ENCODE measurements around the gene BPTF.
"Not testable (repeated sequence)": the region's sequence is repeated elsewhere in the genome, so short reads cannot be mapped to it uniquely, and the experiment has no call there.

The BPTF gene

GRCh38 chr17:67942810-67943209 lies 117.5 kb downstream of the BPTF start:
- TF ChIP-seq CTCF (conservative IDR thresholded peaks at IDR 0.05; ENCODE audit: low read depth): peak; percentile 26; the same call in 1 of the 2 replicates
- DNase-seq (ENCODE audit: low spot score): no peak
- CTCF ChIA-PET: interaction anchor here (0.6 to 1.0 kb wide), 2 partner anchors 16 to 77 kb away, joined by 3 read pairs; no protein-coding TSS in a partner anchor
- POLR2A ChIA-PET (ENCODE audit: low non-redundant PET): no interaction called here
- H3K27ac ChIP-seq: no peak overlapping the region

- ChIA-PET CTCF (interaction anchor here (0.9 kb wide), 1 partner anchor 13 kb away, joined by 4 read pairs; no protein-coding TSS in a partner anchor), POLR2A (ENCODE audit: low non-redundant PET) (no interaction called here)
- TF ChIP-seq CTCF (conservative IDR thresholded peaks at IDR 0.05; ENCODE audit: low read depth): no peak
- no peak overlapping the region for H3K27ac ChIP-seq
- no peak for DNase-seq (ENCODE audit: low spot score)
Observed at GRCh38 chr17:67944035-67944434, 118.7 kb downstream of the BPTF start.

- CTCF ChIA-PET: no interaction called here
- no peak for TF ChIP-seq CTCF (conservative IDR thresholded peaks at IDR 0.05; ENCODE audit: low read depth)
- no peak for DNase-seq (ENCODE audit: low spot score)
- POLR2A ChIA-PET (ENCODE audit: low non-redundant PET): no interaction called here
- H3K27ac ChIP-seq: no peak overlapping the region
Observed at GRCh38 chr17:67946513-67946912, 121.2 kb downstream of the BPTF start.

GRCh38 chr17:67947325-67947813 lies 122.1 kb downstream of the BPTF start:
- CTCF ChIA-PET: no interaction called here
- no peak for TF ChIP-seq CTCF (conservative IDR thresholded peaks at IDR 0.05; ENCODE audit: low read depth)
- no peak for DNase-seq (ENCODE audit: low spot score)
- POLR2A ChIA-PET (ENCODE audit: low non-redundant PET): no interaction called here
- H3K27ac ChIP-seq: no peak overlapping the region

DNA sequence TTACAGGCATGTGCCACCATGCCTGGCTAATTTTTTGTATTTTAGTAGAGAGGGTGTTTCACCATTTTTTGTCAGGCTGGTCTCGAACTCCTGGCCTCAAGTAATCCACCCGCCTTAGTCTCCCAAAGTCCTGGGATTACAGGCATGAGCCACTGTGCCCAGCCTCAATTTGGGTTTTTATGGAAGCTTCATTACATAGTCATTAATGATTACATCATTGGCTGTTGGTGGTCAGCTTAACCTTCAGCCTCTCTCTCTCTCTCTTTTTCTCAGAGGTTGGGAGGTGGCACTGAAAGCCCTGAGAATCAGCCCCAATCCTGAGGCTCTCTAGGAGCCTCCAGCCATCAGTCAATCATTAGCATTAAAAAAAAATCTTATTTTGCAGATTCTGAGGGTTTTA lies 125.6 kb downstream of the BPTF start:
- no peak for TF ChIP-seq CTCF (conservative IDR thresholded peaks at IDR 0.05; ENCODE audit: low read depth)
- H3K27ac ChIP-seq: no peak overlapping the region
- CTCF ChIA-PET: no interaction called here
- POLR2A ChIA-PET (ENCODE audit: low non-redundant PET): no interaction called here
- no peak for DNase-seq (ENCODE audit: low spot score)

DNA sequence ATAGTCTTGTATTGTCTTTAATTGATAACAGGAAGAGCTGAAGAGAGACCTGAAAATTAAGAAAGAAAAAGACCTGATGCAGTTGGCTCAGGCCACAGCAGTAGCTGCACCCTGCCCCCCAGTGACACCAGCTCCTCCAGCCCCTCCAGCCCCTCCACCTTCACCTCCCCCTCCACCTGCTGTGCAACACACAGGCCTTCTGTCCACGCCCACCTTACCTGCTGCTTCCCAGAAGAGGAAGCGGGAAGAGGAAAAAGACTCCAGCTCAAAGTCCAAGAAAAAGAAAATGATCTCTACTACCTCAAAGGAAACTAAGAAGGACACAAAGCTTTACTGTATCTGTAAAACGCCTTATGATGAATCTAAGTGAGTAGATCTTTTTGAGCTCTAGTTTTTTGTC lies 134.2 kb downstream of the BPTF start:
- DNase-seq (ENCODE audit: low spot score): no peak
- CTCF ChIA-PET: interaction anchor here (0.6 kb wide), 2 partner anchors 42 to 57 kb away, joined by 4 read pairs; no protein-coding TSS in a partner anchor
- POLR2A ChIA-PET (ENCODE audit: low non-redundant PET): no interaction called here
- no peak for TF ChIP-seq CTCF (conservative IDR thresholded peaks at IDR 0.05; ENCODE audit: low read depth)
- no peak overlapping the region for H3K27ac ChIP-seq

- CTCF ChIA-PET; POLR2A ChIA-PET (ENCODE audit: low non-redundant PET); H3K27ac ChIP-seq; DNase-seq (ENCODE audit: low spot score): not testable (repeated sequence)
Observed at GRCh38 chr17:67960276-67960675, 135.0 kb downstream of the BPTF start.

DNA sequence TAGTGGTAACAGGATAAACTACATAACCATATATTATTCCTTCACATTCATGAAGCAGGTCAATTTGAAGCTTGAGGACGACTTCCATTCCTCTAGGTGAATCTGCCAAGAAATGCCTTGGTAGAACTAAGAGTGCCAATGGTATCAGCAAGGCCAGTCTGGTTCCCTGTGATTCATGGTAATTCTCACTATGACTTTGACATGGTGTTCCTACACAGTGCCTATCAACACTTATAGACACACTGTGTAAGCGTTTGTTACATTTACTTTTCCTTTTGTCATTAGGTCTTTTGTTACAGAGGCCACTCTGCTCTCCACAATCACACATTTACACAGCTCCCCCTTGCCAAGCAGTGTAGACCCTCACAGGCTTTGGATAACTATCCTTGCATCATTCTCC lies 136.9 kb downstream of the BPTF start:
- POLR2A ChIA-PET (ENCODE audit: low non-redundant PET); H3K27ac ChIP-seq; DNase-seq (ENCODE audit: low spot score); CTCF ChIA-PET: not testable (repeated sequence)

Measured in RWPE1 (cell line).